Epithelial cell of proximal tubule (primary cell): Measurements from ENCODE around the gene SAXO2. TPM values are rescaled to one million over a fixed set of nuclear protein-coding genes. Genes with fewer than 3 reads are reported as not detected.
A peak's percentile ranks its signal among the peaks of the same experiment; 100 is the strongest.
"Not testable (repeated sequence)": the region's sequence is repeated elsewhere in the genome, so short reads cannot be mapped to it uniquely, and the experiment has no call there.

Experiments
- DNase-seq: peaks from one replicate; pipeline ENCODE4 v3.0.0-alpha.2; 2011; ENCODE audit warnings: low read depth
- H3K4me3 ChIP-seq: 2 replicates; pipeline ENCODE4 v1.5.1; 2011; ENCODE audit warnings: low read depth, mild to moderate bottlenecking, low read length
- total RNA-seq: library from RNA; depleted of rRNA; stranded (reverse); fragments of >200 nt; gene quantifications from 2 replicates; pipeline ENCODE4 v1.2.3, GENCODE V29; 2015
- TF ChIP-seq, protein P1 (sequence below): conservative IDR thresholded peaks from 2 replicates; pipeline ENCODE4 v1.5.1; 2012; ENCODE audit warnings: low read depth, mild to moderate bottlenecking, low read length

SAXO2 gene
- total RNA-seq, 1 donor from 2014 or later = 0.12 TPM

GRCh38 chr15:82239685-82240391, 22.8 kb upstream of the SAXO2 start:
- H3K4me3 ChIP-seq = no peak overlapping the region
- DNase-seq = no peak
- TF ChIP-seq, protein P1, sequence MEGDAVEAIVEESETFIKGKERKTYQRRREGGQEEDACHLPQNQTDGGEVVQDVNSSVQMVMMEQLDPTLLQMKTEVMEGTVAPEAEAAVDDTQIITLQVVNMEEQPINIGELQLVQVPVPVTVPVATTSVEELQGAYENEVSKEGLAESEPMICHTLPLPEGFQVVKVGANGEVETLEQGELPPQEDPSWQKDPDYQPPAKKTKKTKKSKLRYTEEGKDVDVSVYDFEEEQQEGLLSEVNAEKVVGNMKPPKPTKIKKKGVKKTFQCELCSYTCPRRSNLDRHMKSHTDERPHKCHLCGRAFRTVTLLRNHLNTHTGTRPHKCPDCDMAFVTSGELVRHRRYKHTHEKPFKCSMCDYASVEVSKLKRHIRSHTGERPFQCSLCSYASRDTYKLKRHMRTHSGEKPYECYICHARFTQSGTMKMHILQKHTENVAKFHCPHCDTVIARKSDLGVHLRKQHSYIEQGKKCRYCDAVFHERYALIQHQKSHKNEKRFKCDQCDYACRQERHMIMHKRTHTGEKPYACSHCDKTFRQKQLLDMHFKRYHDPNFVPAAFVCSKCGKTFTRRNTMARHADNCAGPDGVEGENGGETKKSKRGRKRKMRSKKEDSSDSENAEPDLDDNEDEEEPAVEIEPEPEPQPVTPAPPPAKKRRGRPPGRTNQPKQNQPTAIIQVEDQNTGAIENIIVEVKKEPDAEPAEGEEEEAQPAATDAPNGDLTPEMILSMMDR = no peak

DNA sequence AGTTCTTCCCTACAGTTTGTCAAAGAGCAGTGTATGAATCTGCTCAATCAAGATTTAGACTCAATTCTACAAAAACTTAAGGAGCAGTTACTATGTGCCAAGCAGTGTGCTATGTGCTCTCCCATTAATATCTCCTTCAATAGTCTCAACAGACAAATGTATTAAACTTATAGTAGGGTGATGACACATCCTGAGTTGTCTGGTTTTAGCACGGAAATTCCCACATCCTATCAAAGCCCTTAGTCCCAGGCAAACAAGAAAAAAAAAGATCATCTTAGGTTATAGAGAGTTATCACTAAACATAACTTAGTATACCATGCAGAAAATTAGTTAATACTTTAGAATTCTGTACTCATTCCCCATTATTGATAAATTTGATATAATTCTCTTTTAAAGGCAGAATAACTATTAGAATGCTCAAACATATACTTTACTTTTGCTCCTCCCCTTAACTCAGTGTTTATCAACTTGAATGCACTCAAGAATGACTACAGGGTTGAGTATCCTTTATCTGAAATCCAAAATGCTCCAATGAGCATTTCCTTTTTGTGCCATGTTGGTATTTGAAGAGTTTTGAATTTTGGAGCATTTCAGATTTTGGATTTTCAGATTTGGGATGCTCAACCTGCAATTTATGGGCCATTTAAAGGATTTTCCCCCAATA, 20.6 kb upstream of the SAXO2 start:
- not testable (repeated sequence) for H3K4me3 ChIP-seq, DNase-seq

GRCh38 chr15:82243644-82244043, 19.0 kb upstream of the SAXO2 start:
- DNase-seq, H3K4me3 ChIP-seq: not testable (repeated sequence)

GRCh38 chr15:82245956-82246355, 16.7 kb upstream of the SAXO2 start:
- not testable (repeated sequence) for H3K4me3 ChIP-seq, DNase-seq

- H3K4me3 ChIP-seq, DNase-seq: not testable (repeated sequence)
Observed at GRCh38 chr15:82248261-82248660, 14.4 kb upstream of the SAXO2 start.

GRCh38 chr15:82261566-82262421, 824 bp upstream of the SAXO2 start:
- DNase-seq = peak; percentile 23
- H3K4me3 ChIP-seq = peak overlapping the region; percentile 90

DNA sequence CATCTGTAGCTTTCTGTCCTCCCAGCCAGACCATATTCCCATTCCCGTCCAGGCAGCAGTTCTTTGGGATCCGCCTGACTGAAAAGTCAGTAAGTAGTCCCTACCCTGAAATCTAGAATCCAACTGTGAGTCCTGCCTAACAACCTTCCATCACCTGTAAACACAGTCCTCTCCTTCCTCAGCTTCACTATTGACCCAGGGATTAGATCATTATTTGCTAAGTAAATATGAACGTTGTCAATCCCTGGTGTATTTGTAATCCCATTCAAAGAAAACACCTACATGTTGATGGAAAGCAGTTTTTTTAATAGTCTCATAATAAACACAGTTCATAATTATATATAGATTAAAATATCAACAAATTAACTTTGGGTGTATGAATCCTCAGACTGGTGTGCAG, 732 bp downstream of the SAXO2 start:
- H3K4me3 ChIP-seq = peak overlapping the region; percentile 90
- no peak for DNase-seq
- TF ChIP-seq, protein P1 = no peak

GRCh38 chr15:82267137-82267536, 4.5 kb downstream of the SAXO2 start:
- not testable (repeated sequence) for DNase-seq, H3K4me3 ChIP-seq

GRCh38 chr15:82268454-82268853, 5.8 kb downstream of the SAXO2 start:
- not testable (repeated sequence) for DNase-seq, H3K4me3 ChIP-seq

- no peak for DNase-seq
- no peak overlapping the region for H3K4me3 ChIP-seq
- TF ChIP-seq, protein P1 = no peak
Observed at GRCh38 chr15:82272154-82272553, 9.5 kb downstream of the SAXO2 start.
